Stomach smooth muscle (tissue), 2 donors: ENCODE measurements around the gene PTPRN2.

Experiments
- H3K27ac ChIP-seq: one replicate; pipeline ENCODE4 v1.7.0; 2013; ENCODE audit warnings: mild to moderate bottlenecking, low read length, inconsistent platforms
- H3K27me3 ChIP-seq, 2 donors: one replicate each; pipeline ENCODE4 v1.7.0; 2013; ENCODE audit warnings: low read length in 2 of 2; ENCODE audit not compliant: insufficient read depth in 2 of 2, control insufficient read depth in 1 of 2
- H3K36me3 ChIP-seq, 2 donors: one replicate each; pipeline ENCODE4 v1.7.0; 2013; ENCODE audit warnings: low read length in 2 of 2; ENCODE audit not compliant: control insufficient read depth in 2 of 2, insufficient read depth in 2 of 2
- H3K4me1 ChIP-seq: one replicate; pipeline ENCODE4 v1.7.0; 2013; ENCODE audit warnings: low read length; ENCODE audit not compliant: control insufficient read depth, insufficient read depth
- H3K4me3 ChIP-seq, 2 donors: one replicate each; pipeline ENCODE4 v1.7.0; 2013; ENCODE audit warnings: low read length in 2 of 2
- H3K9ac ChIP-seq, 2 donors: one replicate each; pipeline ENCODE4 v1.7.0; 2013; ENCODE audit warnings: low read length in 2 of 2, mild to moderate bottlenecking in 1 of 2
- H3K9me3 ChIP-seq, 2 donors: one replicate each; pipeline ENCODE4 v1.7.0; 2013; ENCODE audit warnings: low read length in 2 of 2; ENCODE audit not compliant: control insufficient read depth in 2 of 2
- donor health status: healthy.
- donor health status: Pancreatic carcinoma.

PTPRN2 gene

DNA sequence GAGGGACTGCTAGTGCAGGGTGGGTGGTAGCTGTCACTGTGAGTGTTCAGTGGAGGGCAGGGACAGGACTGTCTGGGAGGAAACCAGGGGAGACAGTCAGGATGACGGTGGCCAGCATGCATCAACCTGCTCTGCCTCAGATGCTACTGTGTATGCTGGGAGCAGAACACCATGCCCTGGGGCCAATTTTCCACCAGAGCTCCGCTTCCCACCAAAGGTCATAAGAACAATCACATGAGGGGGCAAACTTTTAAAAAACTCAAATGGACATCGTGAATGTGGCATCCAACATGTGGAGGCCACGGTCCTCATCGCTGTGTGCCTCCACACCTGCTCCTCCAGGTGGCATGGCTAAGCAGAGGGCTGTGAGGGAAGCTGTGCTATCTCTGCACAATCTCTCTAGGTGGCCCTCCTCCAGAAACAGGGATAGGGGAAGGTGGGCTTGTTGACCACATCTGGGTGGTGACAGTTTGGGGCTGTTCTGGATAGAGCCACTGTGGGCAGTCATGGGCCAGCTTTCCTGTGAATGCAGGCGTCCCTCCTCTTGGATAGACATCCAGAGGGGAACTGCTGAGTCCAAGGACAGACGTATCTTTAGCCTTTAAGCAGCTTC lies 411.0 kb downstream of the PTPRN2 start:
- Histone ChIP-seq H3K36me3 (no peaks in the 10 kb centered on the region), H3K9ac (no peak overlapping the region), H3K4me1 (no peaks in the 10 kb centered on the region), H3K27me3 (no peaks in the 10 kb centered on the region), H3K27ac (no peak overlapping the region), H3K9me3 (peaks cover 0 to 12% of the 10 kb centered on the region in 2 donors), H3K4me3 (no peak overlapping the region)

GRCh38 chr7:158175779-158176178 lies 411.8 kb downstream of the PTPRN2 start:
- Histone ChIP-seq H3K4me3 (no peak overlapping the region), H3K4me1 (no peaks in the 10 kb centered on the region), H3K9ac (no peak overlapping the region), H3K9me3 (peaks cover 0 to 12% of the 10 kb centered on the region in 2 donors), H3K27ac (no peak overlapping the region), H3K36me3 (no peaks in the 10 kb centered on the region), H3K27me3 (no peaks in the 10 kb centered on the region)

GRCh38 chr7:158174947-158175346 lies 412.7 kb downstream of the PTPRN2 start:
- Histone ChIP-seq H3K9me3 (peaks cover 0 to 12% of the 10 kb centered on the region in 2 donors), H3K9ac (no peak overlapping the region), H3K36me3 (no peaks in the 10 kb centered on the region), H3K27me3 (no peaks in the 10 kb centered on the region), H3K27ac (no peak overlapping the region), H3K4me3 (no peak overlapping the region), H3K4me1 (no peaks in the 10 kb centered on the region)

- H3K36me3 ChIP-seq = no peaks in the 10 kb centered on the region
- H3K4me1 ChIP-seq = no peaks in the 10 kb centered on the region
- no peak overlapping the region for H3K4me3 ChIP-seq
- H3K9ac ChIP-seq = no peak overlapping the region
- H3K9me3 ChIP-seq = peaks cover 5 to 7% of the 10 kb centered on the region in 2 donors
- H3K27ac ChIP-seq = no peak overlapping the region
- no peaks in the 10 kb centered on the region for H3K27me3 ChIP-seq
These were observed 420.2 kb downstream of the PTPRN2 start for GRCh38 chr7:158167373-158167772.

GRCh38 chr7:158166386-158167340 lies 421.0 kb downstream of the PTPRN2 start:
- Histone ChIP-seq H3K4me1 (no peaks in the 10 kb centered on the region), H3K9me3 (peaks cover 5 to 7% of the 10 kb centered on the region in 2 donors), H3K36me3 (no peaks in the 10 kb centered on the region), H3K27me3 (no peaks in the 10 kb centered on the region), H3K9ac (no peak overlapping the region), H3K4me3 (no peak overlapping the region), H3K27ac (no peak overlapping the region)

DNA sequence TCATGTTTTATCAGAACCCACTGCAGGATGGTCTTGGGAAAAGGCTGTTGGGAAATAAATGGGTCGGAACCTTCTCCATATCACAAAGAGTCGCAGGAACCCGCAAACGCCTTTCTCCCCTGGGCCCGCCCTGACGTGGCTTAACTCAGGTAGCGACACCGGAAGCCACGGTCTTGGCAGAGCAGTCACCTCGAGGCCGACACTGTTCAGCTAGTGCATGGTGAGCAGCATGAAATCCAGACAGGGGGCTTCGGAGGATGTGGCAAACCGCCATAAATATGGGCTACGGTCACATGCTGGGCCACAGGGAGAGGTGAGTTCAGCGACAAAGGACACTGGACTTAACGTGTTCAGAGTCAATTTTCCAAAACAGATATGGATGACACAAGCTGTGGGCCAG lies 421.9 kb downstream of the PTPRN2 start:
- no peaks in the 10 kb centered on the region for H3K27me3 ChIP-seq
- H3K36me3 ChIP-seq = no peaks in the 10 kb centered on the region
- H3K9me3 ChIP-seq = peaks cover 5 to 7% of the 10 kb centered on the region in 2 donors
- no peak overlapping the region for H3K9ac ChIP-seq
- H3K4me1 ChIP-seq = no peaks in the 10 kb centered on the region
- H3K4me3 ChIP-seq = no peak overlapping the region
- H3K27ac ChIP-seq = no peak overlapping the region

DNA sequence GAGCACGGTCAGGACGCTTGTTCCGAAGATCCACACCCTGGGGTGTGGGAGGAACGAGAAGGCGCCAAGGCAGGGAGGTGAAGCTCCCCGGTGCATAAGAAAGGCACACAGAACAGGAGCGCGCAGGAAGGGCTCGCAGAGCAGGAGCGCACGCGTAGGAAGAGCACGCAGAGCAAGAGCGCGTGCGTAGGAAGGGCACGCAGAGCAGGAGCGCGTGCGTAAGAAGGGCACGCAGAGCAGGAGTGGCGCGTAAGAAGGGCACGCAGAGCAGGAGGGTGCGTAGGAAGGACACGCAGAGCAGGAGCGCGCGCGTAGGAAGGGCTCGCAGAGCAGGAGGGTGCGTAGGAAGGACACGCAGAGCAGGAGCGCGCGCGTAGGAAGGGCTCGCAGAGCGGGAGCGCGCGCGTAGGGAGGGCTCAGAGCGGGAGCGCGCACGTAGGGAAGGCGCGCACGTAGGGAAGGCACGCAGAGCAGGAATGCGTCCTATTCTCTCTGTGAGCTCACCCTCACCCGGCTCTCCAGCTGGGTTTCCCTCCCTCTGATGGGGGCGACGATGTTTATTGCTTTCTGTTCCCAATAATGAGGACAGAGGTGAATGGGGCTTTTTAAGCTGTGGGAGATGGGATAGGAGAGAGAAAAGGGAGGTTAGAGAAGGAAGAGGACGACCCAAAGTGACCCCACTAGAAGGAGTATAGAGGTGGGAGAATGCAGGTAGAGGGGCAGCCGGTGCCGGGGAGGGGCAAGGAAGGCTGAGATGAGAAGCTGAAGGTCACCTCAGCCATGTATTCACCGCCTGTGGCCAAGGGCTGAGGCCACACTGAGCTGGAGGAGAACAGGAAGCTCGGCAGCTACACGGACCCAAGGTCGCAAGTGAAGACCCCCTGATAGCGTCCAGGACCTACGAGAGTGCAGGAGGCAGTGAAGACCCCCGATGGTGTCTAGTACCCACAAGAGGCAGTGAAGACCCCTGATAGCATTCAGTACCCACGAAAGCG lies 423.2 kb downstream of the PTPRN2 start:
- H3K27me3 ChIP-seq = no peaks in the 10 kb centered on the region
- no peak overlapping the region for H3K27ac ChIP-seq
- no peak overlapping the region for H3K9ac ChIP-seq
- peaks cover 5 to 7% of the 10 kb centered on the region in 2 donors for H3K9me3 ChIP-seq
- H3K4me1 ChIP-seq = no peaks in the 10 kb centered on the region
- H3K4me3 ChIP-seq = no peak overlapping the region
- no peaks in the 10 kb centered on the region for H3K36me3 ChIP-seq

DNA sequence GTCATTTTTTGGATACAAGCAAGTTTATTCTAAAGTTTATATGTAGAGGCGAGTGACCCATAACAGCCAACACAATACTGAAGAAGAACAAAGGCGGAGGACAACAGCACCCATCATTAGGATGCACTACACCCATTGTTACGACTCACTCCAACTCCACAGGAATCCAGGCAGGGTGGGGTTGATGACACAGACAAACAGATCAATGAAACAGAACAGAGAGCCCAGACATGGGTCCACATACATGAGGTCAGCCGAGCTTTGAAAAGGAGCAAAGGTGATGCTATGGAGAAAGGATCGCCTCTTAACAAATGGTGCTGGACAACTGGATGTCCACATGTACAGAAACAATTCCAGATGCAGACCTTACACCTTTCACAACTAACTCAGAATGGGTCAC lies 426.4 kb downstream of the PTPRN2 start:
- Histone ChIP-seq H3K27me3 (no peaks in the 10 kb centered on the region), H3K36me3 (no peaks in the 10 kb centered on the region), H3K4me3 (no peak overlapping the region), H3K9ac (no peak overlapping the region), H3K27ac (no peak overlapping the region), H3K4me1 (no peaks in the 10 kb centered on the region), H3K9me3 (peaks cover 0 to 7% of the 10 kb centered on the region in 2 donors)

- Histone ChIP-seq H3K27ac (no peak overlapping the region), H3K4me1 (no peaks in the 10 kb centered on the region), H3K36me3 (no peaks in the 10 kb centered on the region), H3K9me3 (peaks cover 0 to 2% of the 10 kb centered on the region in 2 donors), H3K4me3 (no peak overlapping the region), H3K27me3 (no peaks in the 10 kb centered on the region), H3K9ac (no peak overlapping the region)
These were observed 427.4 kb downstream of the PTPRN2 start for GRCh38 chr7:158160199-158160598.

GRCh38 chr7:158157460-158157859 lies 430.2 kb downstream of the PTPRN2 start:
- Histone ChIP-seq H3K27ac (no peak overlapping the region), H3K27me3 (no peaks in the 10 kb centered on the region), H3K4me3 (no peak overlapping the region), H3K4me1 (no peaks in the 10 kb centered on the region), H3K36me3 (no peaks in the 10 kb centered on the region), H3K9ac (no peak overlapping the region), H3K9me3 (no peaks in the 10 kb centered on the region)
